Right lobe of liver (tissue), 4 donors: Measurements from ENCODE around the gene CYFIP2.

ENCODE experiments used
- POLR2A ChIP-seq: fragments of 450-650 bp; IDR thresholded peaks from one replicate; pipeline ENCODE4 v1.6.1; 2017; ENCODE audit warnings: antibody characterized with exemption, mild to moderate bottlenecking
- TF ChIP-seq, protein P1 (sequence below), 4 donors: fragments of 200-600 bp in 3 of 4; fragments of 450-650 bp in 1 of 4; IDR thresholded peaks; one replicate each; pipeline versions ENCODE4 v1.5.1 to v1.8.0; 2016 to 2022; ENCODE audit warnings: antibody characterized with exemption in 4 of 4, mild to moderate bottlenecking in 2 of 4
- donor health status: DM: no; HTN: no; CAD: no.
- donor health status: DM: no; HTN: no; CAD: no.
- donor health status: DM: no; HTN: yes; CAD: no.

DNA sequence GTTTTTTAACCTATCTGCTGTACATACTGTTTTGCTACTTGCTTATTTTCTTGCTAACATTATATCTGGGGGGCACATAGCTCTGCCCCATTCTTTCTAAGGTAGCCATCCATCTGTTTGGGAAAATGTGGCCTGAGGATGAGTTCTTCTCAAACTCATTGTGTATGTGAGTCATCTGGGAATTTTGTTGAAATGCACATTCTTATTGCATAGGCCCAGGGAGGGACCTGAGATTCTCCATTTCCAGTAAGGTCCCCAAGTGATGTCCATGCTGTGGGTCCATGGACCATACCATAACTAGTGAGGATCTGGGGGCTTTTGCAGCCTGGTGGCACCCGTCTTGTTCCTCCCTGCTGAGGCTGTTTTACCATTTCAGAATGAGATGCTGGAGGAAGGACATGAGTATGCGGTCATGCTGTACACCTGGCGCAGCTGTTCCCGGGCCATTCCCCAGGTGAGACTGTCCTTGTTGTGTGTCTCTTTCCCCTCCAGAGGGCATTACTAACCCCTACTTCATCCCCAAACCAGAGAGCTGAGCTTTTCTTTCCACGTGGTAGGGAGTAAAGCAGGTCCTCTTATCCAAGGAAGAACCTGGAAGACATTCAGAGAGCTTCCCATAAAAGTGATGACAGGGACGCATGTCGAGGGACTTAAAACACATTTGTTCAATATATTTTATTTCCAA, 28.6 kb downstream of the CYFIP2 start:
- TF ChIP-seq, protein P1, sequence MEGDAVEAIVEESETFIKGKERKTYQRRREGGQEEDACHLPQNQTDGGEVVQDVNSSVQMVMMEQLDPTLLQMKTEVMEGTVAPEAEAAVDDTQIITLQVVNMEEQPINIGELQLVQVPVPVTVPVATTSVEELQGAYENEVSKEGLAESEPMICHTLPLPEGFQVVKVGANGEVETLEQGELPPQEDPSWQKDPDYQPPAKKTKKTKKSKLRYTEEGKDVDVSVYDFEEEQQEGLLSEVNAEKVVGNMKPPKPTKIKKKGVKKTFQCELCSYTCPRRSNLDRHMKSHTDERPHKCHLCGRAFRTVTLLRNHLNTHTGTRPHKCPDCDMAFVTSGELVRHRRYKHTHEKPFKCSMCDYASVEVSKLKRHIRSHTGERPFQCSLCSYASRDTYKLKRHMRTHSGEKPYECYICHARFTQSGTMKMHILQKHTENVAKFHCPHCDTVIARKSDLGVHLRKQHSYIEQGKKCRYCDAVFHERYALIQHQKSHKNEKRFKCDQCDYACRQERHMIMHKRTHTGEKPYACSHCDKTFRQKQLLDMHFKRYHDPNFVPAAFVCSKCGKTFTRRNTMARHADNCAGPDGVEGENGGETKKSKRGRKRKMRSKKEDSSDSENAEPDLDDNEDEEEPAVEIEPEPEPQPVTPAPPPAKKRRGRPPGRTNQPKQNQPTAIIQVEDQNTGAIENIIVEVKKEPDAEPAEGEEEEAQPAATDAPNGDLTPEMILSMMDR (IDR thresholded peaks at IDR 0.05): peak in 2 of 4 donors; percentile 34 to 35
- TF ChIP-seq POLR2A: no peak
